Measurements from ENCODE around the gene KCNIP3.
"Not testable (repeated sequence)": the region's sequence is repeated elsewhere in the genome, so short reads cannot be mapped to it uniquely, and the experiment has no call there.

The KCNIP3 gene

GRCh38 chr2:95390272-95390880 lies 93.2 kb downstream of the KCNIP3 start:
- Mint-ChIP-seq H3K36me3 (no peaks in the 10 kb centered on the region), H3K9me3 (no peaks in the 10 kb centered on the region), H3K4me1 (no peaks in the 10 kb centered on the region), H3K27me3 (peaks cover 27% of the 10 kb centered on the region), H3K4me3 (no peak overlapping the region), H3K27ac (no peak overlapping the region)
- no peak for ATAC-seq

GRCh38 chr2:95390881-95391321 lies 93.8 kb downstream of the KCNIP3 start:
- Mint-ChIP-seq H3K27ac (no peak overlapping the region), H3K36me3 (no peaks in the 10 kb centered on the region), H3K27me3 (peaks cover 27% of the 10 kb centered on the region), H3K4me3 (no peak overlapping the region), H3K4me1 (no peaks in the 10 kb centered on the region), H3K9me3 (no peaks in the 10 kb centered on the region)
- ATAC-seq: no peak

- H3K4me3 Mint-ChIP-seq: no peak overlapping the region
- no peak overlapping the region for H3K27ac Mint-ChIP-seq
- peaks cover 27% of the 10 kb centered on the region for H3K27me3 Mint-ChIP-seq
- H3K4me1 Mint-ChIP-seq: no peaks in the 10 kb centered on the region
- ATAC-seq: no peak
- no peaks in the 10 kb centered on the region for H3K9me3 Mint-ChIP-seq
- no peaks in the 10 kb centered on the region for H3K36me3 Mint-ChIP-seq
These were observed 94.6 kb downstream of the KCNIP3 start for GRCh38 chr2:95391641-95392310.

DNA sequence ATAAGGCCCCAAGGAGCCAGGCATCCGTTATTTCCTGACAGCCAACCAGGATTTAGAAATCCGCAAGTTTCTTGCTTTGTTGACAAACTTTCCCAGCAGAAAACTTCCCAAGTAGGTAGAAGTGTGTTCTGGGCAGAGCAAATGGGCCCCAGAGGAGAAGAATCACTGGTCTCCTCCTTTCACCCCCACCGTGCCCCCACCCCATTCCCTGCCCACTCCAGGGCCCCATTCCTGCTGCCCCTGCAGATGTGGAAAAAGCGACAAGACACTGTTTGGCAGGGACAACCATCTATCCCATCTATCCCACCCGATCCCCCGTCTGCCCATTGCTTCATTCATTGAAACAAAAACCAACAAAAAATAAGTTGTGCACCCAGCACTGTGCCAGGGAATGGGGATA lies 95.2 kb downstream of the KCNIP3 start:
- H3K27ac Mint-ChIP-seq: no peak overlapping the region
- no peak for ATAC-seq
- no peaks in the 10 kb centered on the region for H3K9me3 Mint-ChIP-seq
- H3K4me1 Mint-ChIP-seq: no peaks in the 10 kb centered on the region
- H3K4me3 Mint-ChIP-seq: no peak overlapping the region
- H3K36me3 Mint-ChIP-seq: no peaks in the 10 kb centered on the region
- peaks cover 25% of the 10 kb centered on the region for H3K27me3 Mint-ChIP-seq

- Mint-ChIP-seq H3K27ac (no peak overlapping the region), H3K4me1 (no peaks in the 10 kb centered on the region), H3K4me3 (no peak overlapping the region), H3K36me3 (no peaks in the 10 kb centered on the region), H3K9me3 (no peaks in the 10 kb centered on the region), H3K27me3 (peaks cover 19% of the 10 kb centered on the region)
- no peak for ATAC-seq
These were observed 95.7 kb downstream of the KCNIP3 start for GRCh38 chr2:95392730-95393455.

DNA sequence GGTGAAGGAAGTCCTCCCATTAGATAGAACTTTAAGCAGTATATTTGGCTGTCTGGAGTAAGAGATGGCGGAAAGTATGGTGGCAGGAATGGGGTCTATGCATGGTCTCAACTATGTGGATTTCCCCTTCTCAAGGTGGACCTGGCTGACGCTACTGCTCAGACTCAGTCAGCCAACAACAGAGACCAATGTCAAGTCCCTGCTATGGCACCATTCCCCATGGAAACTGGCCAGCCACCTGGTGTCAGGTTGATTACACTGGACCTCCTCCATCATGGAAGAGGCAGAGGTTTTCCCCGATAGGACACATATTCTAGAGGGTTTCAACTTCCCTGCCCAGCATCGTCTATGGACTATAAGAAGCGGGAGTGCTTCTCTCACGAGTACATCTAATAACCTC lies 96.8 kb downstream of the KCNIP3 start:
- Mint-ChIP-seq H3K36me3 (no peaks in the 10 kb centered on the region), H3K27ac (no peak overlapping the region), H3K4me1 (no peaks in the 10 kb centered on the region), H3K9me3 (no peaks in the 10 kb centered on the region), H3K4me3 (no peak overlapping the region), H3K27me3 (peaks cover 9% of the 10 kb centered on the region)
- ATAC-seq: no peak

DNA sequence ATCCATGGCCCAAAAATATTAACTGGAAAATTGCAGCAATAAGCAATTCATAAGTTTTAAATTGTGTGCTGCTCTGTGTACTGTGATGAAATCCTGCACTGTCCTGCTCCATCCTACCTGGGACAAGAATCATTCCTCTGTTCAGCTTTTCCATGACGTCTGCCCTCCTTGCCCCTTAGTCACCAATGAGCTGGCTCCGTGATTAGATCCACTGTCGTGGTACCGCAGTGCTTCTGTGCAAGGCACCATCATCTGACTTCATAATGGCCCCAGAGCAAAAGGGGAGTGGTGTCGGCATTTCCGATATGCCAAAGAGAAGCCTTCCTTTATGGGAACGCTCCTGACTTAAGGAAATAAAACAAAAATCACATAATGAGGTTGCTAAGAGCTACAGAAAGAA lies 101.9 kb downstream of the KCNIP3 start:
- Mint-ChIP-seq H3K36me3 (no peaks in the 10 kb centered on the region), H3K27ac (no peak overlapping the region), H3K9me3 (no peaks in the 10 kb centered on the region), H3K4me3 (no peak overlapping the region), H3K27me3 (no peaks in the 10 kb centered on the region), H3K4me1 (peaks cover 26% of the 10 kb centered on the region)
- ATAC-seq: no peak

GRCh38 chr2:95401480-95401879 lies 104.3 kb downstream of the KCNIP3 start:
- Mint-ChIP-seq H3K27me3 (no peaks in the 10 kb centered on the region), H3K36me3 (no peaks in the 10 kb centered on the region), H3K4me1 (peaks cover 26% of the 10 kb centered on the region), H3K9me3 (no peaks in the 10 kb centered on the region), H3K4me3 (peak overlapping the region; percentile 99), H3K27ac (peak overlapping the region; percentile 99)
- no peak for ATAC-seq

DNA sequence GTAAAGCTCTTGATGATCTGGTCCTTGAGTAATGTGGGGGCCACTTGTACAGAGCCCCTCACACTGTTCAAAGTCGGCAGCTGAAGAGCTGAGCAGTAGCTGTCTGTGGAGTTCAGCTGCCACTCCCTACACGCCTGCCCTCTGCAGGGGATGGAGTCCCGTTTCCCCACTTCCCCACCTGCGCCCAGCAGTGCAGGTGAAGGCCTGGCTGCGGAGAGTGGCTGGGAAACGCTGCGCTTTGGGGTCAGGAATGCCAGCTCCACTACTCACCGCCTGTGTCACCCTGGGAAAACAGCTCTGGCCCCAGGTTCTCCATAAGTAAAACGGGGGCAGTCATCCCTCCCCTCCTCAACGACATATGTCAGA lies 104.8 kb downstream of the KCNIP3 start:
- not testable (repeated sequence) for H3K27me3 Mint-ChIP-seq, H3K36me3 Mint-ChIP-seq, H3K9me3 Mint-ChIP-seq
- ATAC-seq: peak; percentile 8
- H3K4me3 Mint-ChIP-seq: peak overlapping the region; percentile 99
- peaks cover 26% of the 10 kb centered on the region for H3K4me1 Mint-ChIP-seq
- H3K27ac Mint-ChIP-seq: peak overlapping the region; percentile 99

DNA sequence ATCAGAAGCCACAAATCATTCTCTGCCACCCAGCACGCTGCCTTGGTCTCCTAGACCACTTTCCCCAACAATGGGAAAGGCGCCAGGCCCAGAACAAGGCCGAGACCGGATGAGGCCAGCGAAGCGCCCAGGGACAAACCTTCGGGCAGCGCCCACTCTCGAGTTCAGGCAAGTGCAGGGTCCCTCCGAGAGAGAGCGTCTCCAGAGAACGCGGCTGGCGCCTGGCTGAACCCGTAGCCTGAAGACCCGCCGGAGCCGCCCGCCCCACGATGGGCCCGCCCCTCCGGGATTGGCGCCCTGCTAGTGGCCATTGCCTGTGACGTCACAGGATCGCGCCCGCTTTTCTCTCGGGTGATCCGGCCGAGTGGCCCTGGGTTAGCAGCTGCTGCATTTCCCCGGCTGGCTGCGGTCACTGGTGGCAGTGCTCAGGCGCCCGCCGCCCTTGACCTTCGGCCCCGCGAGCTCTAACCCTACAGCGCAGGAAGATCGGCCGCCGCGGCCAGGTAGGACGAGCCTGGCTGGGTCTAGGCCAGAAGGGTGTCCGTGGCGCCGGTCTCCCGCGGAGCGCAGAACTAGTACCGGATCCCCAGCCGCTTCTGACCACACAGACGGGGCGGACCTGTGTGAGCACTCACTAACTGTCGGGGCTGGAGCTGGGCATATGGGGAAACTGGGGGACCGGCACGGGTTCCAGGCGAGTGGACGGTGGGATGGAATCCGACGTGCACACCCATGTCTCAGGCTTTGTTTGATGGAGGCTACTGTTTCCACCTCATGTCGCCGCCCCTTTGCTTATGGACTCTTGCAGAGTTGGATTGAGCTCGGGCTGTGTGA lies 105.4 kb downstream of the KCNIP3 start, which contains the start of gene FAHD2A:
Gene FAHD2A, plus strand, starts transcription at position 339 of the 834 bp plus-strand sequence. CDS start 2,851 bp downstream, outside the sequence.
- ATAC-seq: peak; percentile 96
- Mint-ChIP-seq H3K27ac (peak within 1 kb of the TSS; percentile 99), H3K36me3 (peaks cover 2% of the 10 kb centered on the region), H3K27me3 (no peaks in the 10 kb centered on the region), H3K4me1 (peaks cover 26% of the 10 kb centered on the region), H3K4me3 (peak within 1 kb of the TSS; percentile 99), H3K9me3 (no peaks in the 10 kb centered on the region)

- H3K27me3 Mint-ChIP-seq, H3K9me3 Mint-ChIP-seq, H3K36me3 Mint-ChIP-seq: not testable (repeated sequence)
- Mint-ChIP-seq H3K27ac (peak overlapping the region; percentile 99), H3K4me1 (peaks cover 26% of the 10 kb centered on the region), H3K4me3 (peak overlapping the region; percentile 99)
- peak; percentile 5 for ATAC-seq
These were observed 106.1 kb downstream of the KCNIP3 start for GRCh38 chr2:95403204-95403721.

DNA sequence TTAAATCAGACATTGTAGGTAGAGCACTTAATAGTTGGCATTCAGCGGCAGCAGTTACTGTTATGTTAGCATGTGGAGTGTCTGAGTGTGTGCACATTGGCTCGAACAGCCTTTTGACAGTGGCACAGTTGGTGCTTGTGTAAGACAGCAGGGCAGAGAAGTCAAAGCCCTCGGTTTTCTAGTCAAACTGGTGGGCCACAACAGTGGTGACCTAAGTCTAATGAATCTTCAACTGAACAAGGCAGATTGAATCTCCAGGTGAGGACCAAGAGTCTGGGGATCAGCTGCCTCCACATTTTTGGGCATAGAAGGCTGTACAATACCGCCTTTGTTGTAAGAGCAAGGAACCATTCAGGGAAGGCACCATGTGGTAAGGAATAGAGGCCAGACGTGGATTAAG lies 106.7 kb downstream of the KCNIP3 start:
- ATAC-seq: not testable (repeated sequence)
- Mint-ChIP-seq H3K27ac (peak overlapping the region; percentile 99), H3K4me3 (peak overlapping the region; percentile 99)

GRCh38 chr2:95404676-95405075 lies 107.5 kb downstream of the KCNIP3 start:
- H3K27me3 Mint-ChIP-seq, H3K9me3 Mint-ChIP-seq, H3K27ac Mint-ChIP-seq, ATAC-seq, H3K4me3 Mint-ChIP-seq: not testable (repeated sequence)
- peaks cover 26% of the 10 kb centered on the region for H3K4me1 Mint-ChIP-seq
- peaks cover 17% of the 10 kb centered on the region for H3K36me3 Mint-ChIP-seq

More for the DNA sequence above, 106.7 kb downstream of the KCNIP3 start:
- not testable (repeated sequence) for H3K27me3 Mint-ChIP-seq, H3K9me3 Mint-ChIP-seq
- Mint-ChIP-seq H3K4me1 (peaks cover 26% of the 10 kb centered on the region), H3K36me3 (peaks cover 12% of the 10 kb centered on the region)

DNA sequence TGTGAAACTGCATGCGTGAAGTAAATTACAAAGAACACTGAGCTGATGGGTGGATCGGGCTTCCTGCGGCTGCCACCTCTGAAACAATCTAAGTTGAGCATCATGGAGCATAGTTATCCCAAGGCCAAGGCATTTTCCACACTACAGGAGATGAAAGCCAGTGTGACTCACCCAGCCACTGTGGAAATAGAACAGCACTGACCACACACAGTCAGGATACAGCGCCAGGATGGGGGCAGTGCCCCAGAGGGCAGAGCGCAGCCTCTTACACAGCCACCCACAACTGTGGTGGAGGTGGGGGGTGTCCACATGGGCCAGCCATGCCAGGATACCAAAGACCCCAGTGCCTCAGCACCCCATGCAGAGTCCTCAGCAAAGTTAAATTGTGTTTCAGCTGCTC lies 114.1 kb downstream of the KCNIP3 start:
- not testable (repeated sequence) for H3K27me3 Mint-ChIP-seq, H3K4me1 Mint-ChIP-seq, H3K4me3 Mint-ChIP-seq, H3K27ac Mint-ChIP-seq, H3K9me3 Mint-ChIP-seq, ATAC-seq
- peaks cover 55% of the 10 kb centered on the region for H3K36me3 Mint-ChIP-seq
